Measurements from ENCODE around the gene COG1. TPM values are rescaled to one million over a fixed set of nuclear protein-coding genes. Genes with fewer than 3 reads are reported as not detected.

COG1 gene
- total RNA-seq, 1 donor from 2014 or later: 42.2 TPM

DNA sequence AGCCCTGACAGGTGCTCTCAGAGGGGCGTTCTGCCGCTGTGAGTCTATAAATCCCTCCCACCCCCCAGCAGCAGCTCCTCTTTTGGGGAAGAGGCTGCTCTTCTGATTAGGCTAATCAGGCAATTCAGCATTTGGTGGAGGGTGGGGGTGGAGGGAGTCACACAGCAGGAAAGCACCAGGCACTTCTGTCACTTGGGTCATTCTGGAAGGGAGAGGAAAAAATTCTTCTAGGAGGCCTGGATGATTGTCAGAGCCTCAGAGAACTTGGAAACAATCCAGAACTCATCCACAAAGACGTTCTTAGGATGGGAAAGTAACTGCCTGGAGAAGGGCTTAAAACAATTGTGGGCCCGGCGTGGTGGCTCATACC, 35.3 kb upstream of the COG1 start:
- TF ChIP-seq, protein P1, sequence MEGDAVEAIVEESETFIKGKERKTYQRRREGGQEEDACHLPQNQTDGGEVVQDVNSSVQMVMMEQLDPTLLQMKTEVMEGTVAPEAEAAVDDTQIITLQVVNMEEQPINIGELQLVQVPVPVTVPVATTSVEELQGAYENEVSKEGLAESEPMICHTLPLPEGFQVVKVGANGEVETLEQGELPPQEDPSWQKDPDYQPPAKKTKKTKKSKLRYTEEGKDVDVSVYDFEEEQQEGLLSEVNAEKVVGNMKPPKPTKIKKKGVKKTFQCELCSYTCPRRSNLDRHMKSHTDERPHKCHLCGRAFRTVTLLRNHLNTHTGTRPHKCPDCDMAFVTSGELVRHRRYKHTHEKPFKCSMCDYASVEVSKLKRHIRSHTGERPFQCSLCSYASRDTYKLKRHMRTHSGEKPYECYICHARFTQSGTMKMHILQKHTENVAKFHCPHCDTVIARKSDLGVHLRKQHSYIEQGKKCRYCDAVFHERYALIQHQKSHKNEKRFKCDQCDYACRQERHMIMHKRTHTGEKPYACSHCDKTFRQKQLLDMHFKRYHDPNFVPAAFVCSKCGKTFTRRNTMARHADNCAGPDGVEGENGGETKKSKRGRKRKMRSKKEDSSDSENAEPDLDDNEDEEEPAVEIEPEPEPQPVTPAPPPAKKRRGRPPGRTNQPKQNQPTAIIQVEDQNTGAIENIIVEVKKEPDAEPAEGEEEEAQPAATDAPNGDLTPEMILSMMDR (IDR thresholded peaks at IDR 0.05): no peak
- POLR2A ChIA-PET: no interaction called here

GRCh38 chr17:73158133-73158532, 34.7 kb upstream of the COG1 start:
- no peak for ATAC-seq (ENCODE audit: low read depth)
- peaks cover 40% of the 10 kb centered on the region for H3K27me3 Mint-ChIP-seq
- no peak overlapping the region for H3K27ac Mint-ChIP-seq
- ChIA-PET CTCF (no interaction called here), POLR2A (no interaction called here)
- intact Hi-C loops (cut with micrococcal nuclease): no loop called here
- H3K36me3 Mint-ChIP-seq (ENCODE audit: low read depth): no peaks in the 10 kb centered on the region
- DNase-seq: no peak
- no peaks in the 10 kb centered on the region for H3K9me3 Mint-ChIP-seq
- TF ChIP-seq, protein P1 (IDR thresholded peaks at IDR 0.05): no peak
- H3K4me1 Mint-ChIP-seq: peaks cover 7% of the 10 kb centered on the region
- no peak overlapping the region for H3K4me3 Mint-ChIP-seq

More for the DNA sequence above, 35.3 kb upstream of the COG1 start:
- Mint-ChIP-seq H3K4me1 (peaks cover 8% of the 10 kb centered on the region), H3K9me3 (no peaks in the 10 kb centered on the region), H3K4me3 (no peak overlapping the region), H3K36me3 (ENCODE audit: low read depth) (no peaks in the 10 kb centered on the region), H3K27me3 (peaks cover 34% of the 10 kb centered on the region), H3K27ac (no peak overlapping the region)
- no peak for ATAC-seq (ENCODE audit: low read depth)
- CTCF ChIA-PET: interaction anchor here (0.6 to 2.6 kb wide), 6 partner anchors 10 to 597 kb away, joined by 3 to 60 read pairs (median 5); no protein-coding TSS in a partner anchor
- intact Hi-C loops (cut with micrococcal nuclease): loop anchor here (2.0 kb wide), 1 partner anchor 65 kb away; the partner anchor contains the start of gene SLC39A11
- no peak for DNase-seq

GRCh38 chr17:73160980-73161630, 31.8 kb upstream of the COG1 start:
- no peak overlapping the region for H3K4me3 Mint-ChIP-seq
- H3K36me3 Mint-ChIP-seq (ENCODE audit: low read depth): no peaks in the 10 kb centered on the region
- H3K9me3 Mint-ChIP-seq: no peaks in the 10 kb centered on the region
- ChIA-PET POLR2A (no interaction called here), CTCF (no interaction called here)
- peaks cover 23% of the 10 kb centered on the region for H3K4me1 Mint-ChIP-seq
- H3K27me3 Mint-ChIP-seq: peaks cover 62% of the 10 kb centered on the region
- ATAC-seq (ENCODE audit: low read depth): no peak
- intact Hi-C loops (cut with micrococcal nuclease): no loop called here
- TF ChIP-seq, protein P1 (IDR thresholded peaks at IDR 0.05): no peak
- no peak overlapping the region for H3K27ac Mint-ChIP-seq
- DNase-seq: no peak

GRCh38 chr17:73163043-73163442, 29.8 kb upstream of the COG1 start:
- Mint-ChIP-seq H3K27me3 (peaks cover 68% of the 10 kb centered on the region), H3K36me3 (ENCODE audit: low read depth) (no peaks in the 10 kb centered on the region), H3K27ac (no peak overlapping the region), H3K4me1 (peaks cover 36% of the 10 kb centered on the region), H3K4me3 (no peak overlapping the region), H3K9me3 (no peaks in the 10 kb centered on the region)
- ChIA-PET CTCF (no interaction called here), POLR2A (interaction anchor here (1.1 kb wide), 1 partner anchor 70 kb away, joined by 13 read pairs; no protein-coding TSS in a partner anchor)
- intact Hi-C loops (cut with micrococcal nuclease): no loop called here
- TF ChIP-seq, protein P1 (IDR thresholded peaks at IDR 0.05): no peak
- ATAC-seq (ENCODE audit: low read depth): no peak
- DNase-seq: no peak

DNA sequence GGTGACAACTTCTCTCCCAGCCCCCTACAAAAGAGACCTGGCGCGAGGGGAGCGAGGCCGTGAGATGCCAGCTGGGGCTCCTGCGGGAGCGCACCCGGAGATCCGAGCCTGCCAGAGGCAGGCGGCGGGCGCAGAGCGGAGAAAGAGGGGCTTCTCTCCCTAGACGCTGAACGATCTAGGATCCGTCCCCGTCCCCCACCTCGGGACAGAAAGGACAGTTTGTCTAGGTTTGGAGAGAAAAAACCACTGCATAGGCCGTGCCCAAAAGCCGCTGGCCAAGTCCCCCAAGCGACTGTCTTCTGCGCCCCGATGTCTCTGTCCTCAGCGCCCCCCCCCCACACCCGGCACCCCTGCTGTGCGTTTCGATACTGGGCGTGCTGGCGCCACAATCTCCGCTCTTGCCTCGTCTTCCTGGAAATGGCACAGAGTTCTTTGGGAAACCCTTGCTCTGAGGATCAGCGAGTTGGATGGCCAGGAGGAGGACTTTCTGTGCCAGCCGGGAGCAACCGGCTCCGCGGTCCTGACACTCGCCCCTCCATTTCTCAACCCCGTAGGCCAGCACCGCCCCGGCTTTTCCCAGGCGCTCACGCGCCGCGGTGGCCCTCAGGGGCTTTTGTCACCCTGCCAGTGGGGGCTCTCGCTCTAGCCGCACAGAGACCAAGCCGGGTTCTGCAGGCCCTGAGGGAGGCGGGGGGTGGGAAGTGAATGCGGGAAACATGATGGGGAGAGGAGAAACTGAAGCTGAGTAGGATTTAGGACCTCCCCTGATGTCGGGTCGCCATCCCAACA, 27.0 kb upstream of the COG1 start:
- CTCF ChIA-PET: no interaction called here
- peaks cover 59% of the 10 kb centered on the region for H3K27me3 Mint-ChIP-seq
- intact Hi-C loops (cut with micrococcal nuclease): no loop called here
- no peak for ATAC-seq (ENCODE audit: low read depth)
- H3K36me3 Mint-ChIP-seq (ENCODE audit: low read depth): no peaks in the 10 kb centered on the region
- peaks cover 36% of the 10 kb centered on the region for H3K4me1 Mint-ChIP-seq
- no peak for DNase-seq
- H3K27ac Mint-ChIP-seq: no peak overlapping the region
- TF ChIP-seq, protein P1 (IDR thresholded peaks at IDR 0.05): no peak
- peak overlapping the region; percentile 76 for H3K4me3 Mint-ChIP-seq
- POLR2A ChIA-PET: no interaction called here
- no peaks in the 10 kb centered on the region for H3K9me3 Mint-ChIP-seq

Data from activated B cell treated with CpG ODN at 0.5 μM for 24 hours (primary cell).